HepG2 (cell line): ENCODE results near the gene SRC.

Source experiments
- CEBPB ChIP-seq: IDR thresholded peaks from 2 replicates; pipeline ENCODE4 v1.6.1; 2011; ENCODE audit warnings: low read depth, low read length, improper control_type of control experiment, borderline replicate concordance
- EP300 ChIP-seq, 3 experiments: sonication (generic) in 1 of 3; formaldehyde crosslinking in 1 of 3; IDR thresholded peaks; 2 replicates each; pipeline versions ENCODE4 v1.5.1 to v1.6.1; 2011 to 2020; ENCODE audit warnings: low read depth in 2 of 3, low read length in 2 of 3, borderline replicate concordance in 1 of 3, improper control_type of control experiment in 1 of 3, mild to moderate bottlenecking in 1 of 3, missing genetic modification reagents in 1 of 3, moderate library complexity in 1 of 3
- FOXJ3 ChIP-seq: sonication (generic); formaldehyde crosslinking; IDR thresholded peaks from 2 replicates; pipeline ENCODE4 v1.4.0; 2020; ENCODE audit warnings: missing genetic modification reagents, mild to moderate bottlenecking, borderline replicate concordance
- MYC ChIP-seq: sonication (generic); formaldehyde crosslinking; IDR thresholded peaks from 2 replicates; pipeline ENCODE4 v1.9.0; 2021; ENCODE audit warnings: missing genetic modification reagents, borderline replicate concordance
- NCOA2 ChIP-seq: sonication (generic); formaldehyde crosslinking; IDR thresholded peaks from 2 replicates; pipeline ENCODE4 v1.8.0; 2022; ENCODE audit warnings: inconsistent platforms
- RAD21 ChIP-seq: fragments of 450-650 bp; formaldehyde crosslinking; IDR thresholded peaks from 2 replicates; pipeline ENCODE4 v1.5.0; 2020; ENCODE audit warnings: mild to moderate bottlenecking
- SRF ChIP-seq: IDR thresholded peaks from 2 replicates; pipeline ENCODE4 v1.6.1; 2011; ENCODE audit warnings: mild to moderate bottlenecking, low read depth, low read length, moderate library complexity
- ZNF567 ChIP-seq: sonication (generic); formaldehyde crosslinking; IDR thresholded peaks from 2 replicates; pipeline ENCODE4 v1.8.1; 2023; ENCODE audit warnings: mild to moderate bottlenecking, missing genetic modification reagents, borderline replicate concordance
- TF ChIP-seq, protein P1 (sequence below): sonication (generic); formaldehyde crosslinking; IDR thresholded peaks from 2 replicates; pipeline ENCODE4 v1.8.1; 2023; ENCODE audit warnings: missing genetic modification reagents, mild to moderate bottlenecking, borderline replicate concordance

DNA sequence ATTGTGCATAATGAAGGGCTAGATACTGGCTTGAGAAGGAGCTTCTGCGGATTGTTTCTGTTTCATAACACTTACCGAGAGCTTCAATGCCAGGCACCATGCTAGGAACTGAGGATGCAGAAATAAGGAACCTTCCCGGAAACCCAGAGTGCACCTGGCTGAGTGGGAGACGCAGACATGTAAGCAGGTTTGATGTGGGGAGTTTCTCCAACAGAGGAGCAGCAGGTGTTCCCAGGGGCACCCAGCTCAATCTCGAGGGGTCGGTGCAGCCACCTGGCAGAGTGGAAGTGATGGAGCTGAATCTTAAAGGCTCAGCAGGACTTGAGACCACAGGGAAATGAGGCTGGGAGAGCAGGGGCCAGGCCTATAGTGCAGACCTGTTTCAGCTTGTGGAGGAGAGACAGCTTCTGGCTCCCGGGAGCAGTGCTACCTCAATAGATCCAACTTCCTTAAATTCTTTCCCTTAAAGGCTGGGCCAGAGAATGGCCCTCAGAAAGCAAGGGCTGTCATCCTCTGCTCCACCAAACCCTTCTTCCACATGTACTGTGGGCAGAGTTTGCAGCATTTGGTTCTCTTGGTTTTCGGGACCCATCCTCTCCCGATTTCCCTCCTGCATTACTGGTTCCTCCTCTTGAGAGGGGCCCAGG is 27.8 kb upstream of the SRC start:
- TF ChIP-seq, protein P1, sequence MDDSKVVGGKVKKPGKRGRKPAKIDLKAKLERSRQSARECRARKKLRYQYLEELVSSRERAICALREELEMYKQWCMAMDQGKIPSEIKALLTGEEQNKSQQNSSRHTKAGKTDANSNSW = no peak
- TF ChIP-seq NCOA2 (CRISPR knock-in tag) (no peak), MYC (CRISPR knock-in tag) (no peak), EP300 (IDR thresholded peaks at IDR 0.05; ENCODE audit: low read depth in 2 of 2, low read length in 2 of 2) (no peak), EP300 (CRISPR knock-in tag; IDR thresholded peaks at IDR 0.05; ENCODE audit: borderline replicate concordance) (no peak), FOXJ3 (no peak), ZNF567 (CRISPR knock-in tag) (no peak), CEBPB (no peak), RAD21 (CRISPR knock-in tag) (no peak), SRF (no peak)
